ENCODE results near the gene ZFP36L1. TPM values are rescaled to one million over a fixed set of nuclear protein-coding genes. Genes with fewer than 3 reads are reported as not detected.

The ZFP36L1 gene
- total and polyA plus RNA-seq, 10 donors = 65.7 to 443 (median 305) TPM

DNA sequence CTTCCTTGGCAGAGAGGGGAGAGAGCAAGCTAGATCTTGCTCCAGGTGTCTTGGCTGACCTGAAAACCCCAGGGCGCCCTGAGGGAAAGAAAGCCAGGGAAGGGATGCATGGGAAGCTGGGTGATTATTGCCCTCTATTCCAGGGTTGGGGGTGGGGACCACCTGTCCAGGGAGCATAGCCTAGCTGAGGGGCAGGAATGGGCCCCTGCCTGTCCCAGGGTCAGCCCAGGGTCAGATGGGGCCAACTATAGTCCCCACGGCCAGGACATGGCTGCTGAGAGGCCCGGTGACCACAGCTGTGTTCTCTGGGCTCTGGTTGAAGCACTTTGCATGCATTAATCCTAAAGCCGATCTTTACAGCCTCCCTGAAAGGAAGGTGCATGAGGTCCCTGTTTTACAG is 30.1 kb upstream of the ZFP36L1 start:
- no peak overlapping the region for H3K4me3 ChIP-seq
- intact Hi-C loops (cut with DNase I; ENCODE audit: low total_unique reads) = loop anchor here (5.0 kb wide), 1 partner anchor 886 kb away; no protein-coding TSS in a partner anchor
- H3K27me3 ChIP-seq (replicated peaks in 1 of 7) = no peaks in the 10 kb centered on the region
- 66 to 92% (median 79%) methylated on average over 4 of the region's 4 CpGs for WGBS, 5 donors
- no peaks in the 10 kb centered on the region for H3K9me3 ChIP-seq
- no peaks in the 10 kb centered on the region for H3K36me3 ChIP-seq
- peaks cover 0 to 57% (median 37%) of the 10 kb centered on the region in 6 donors for H3K4me1 ChIP-seq
- H3K27ac ChIP-seq = no peak overlapping the region
- TF ChIP-seq POLR2AphosphoS5 (IDR thresholded peaks at IDR 0.05) = no peak
- TF ChIP-seq, protein P1, sequence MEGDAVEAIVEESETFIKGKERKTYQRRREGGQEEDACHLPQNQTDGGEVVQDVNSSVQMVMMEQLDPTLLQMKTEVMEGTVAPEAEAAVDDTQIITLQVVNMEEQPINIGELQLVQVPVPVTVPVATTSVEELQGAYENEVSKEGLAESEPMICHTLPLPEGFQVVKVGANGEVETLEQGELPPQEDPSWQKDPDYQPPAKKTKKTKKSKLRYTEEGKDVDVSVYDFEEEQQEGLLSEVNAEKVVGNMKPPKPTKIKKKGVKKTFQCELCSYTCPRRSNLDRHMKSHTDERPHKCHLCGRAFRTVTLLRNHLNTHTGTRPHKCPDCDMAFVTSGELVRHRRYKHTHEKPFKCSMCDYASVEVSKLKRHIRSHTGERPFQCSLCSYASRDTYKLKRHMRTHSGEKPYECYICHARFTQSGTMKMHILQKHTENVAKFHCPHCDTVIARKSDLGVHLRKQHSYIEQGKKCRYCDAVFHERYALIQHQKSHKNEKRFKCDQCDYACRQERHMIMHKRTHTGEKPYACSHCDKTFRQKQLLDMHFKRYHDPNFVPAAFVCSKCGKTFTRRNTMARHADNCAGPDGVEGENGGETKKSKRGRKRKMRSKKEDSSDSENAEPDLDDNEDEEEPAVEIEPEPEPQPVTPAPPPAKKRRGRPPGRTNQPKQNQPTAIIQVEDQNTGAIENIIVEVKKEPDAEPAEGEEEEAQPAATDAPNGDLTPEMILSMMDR (IDR thresholded peaks at IDR 0.05 in 8 of 11, conservative IDR thresholded peaks at IDR 0.05 in 3 of 11) = no peak
- no peak for TF ChIP-seq POLR2A (IDR thresholded peaks at IDR 0.05)
- no peak for DNase-seq

DNA sequence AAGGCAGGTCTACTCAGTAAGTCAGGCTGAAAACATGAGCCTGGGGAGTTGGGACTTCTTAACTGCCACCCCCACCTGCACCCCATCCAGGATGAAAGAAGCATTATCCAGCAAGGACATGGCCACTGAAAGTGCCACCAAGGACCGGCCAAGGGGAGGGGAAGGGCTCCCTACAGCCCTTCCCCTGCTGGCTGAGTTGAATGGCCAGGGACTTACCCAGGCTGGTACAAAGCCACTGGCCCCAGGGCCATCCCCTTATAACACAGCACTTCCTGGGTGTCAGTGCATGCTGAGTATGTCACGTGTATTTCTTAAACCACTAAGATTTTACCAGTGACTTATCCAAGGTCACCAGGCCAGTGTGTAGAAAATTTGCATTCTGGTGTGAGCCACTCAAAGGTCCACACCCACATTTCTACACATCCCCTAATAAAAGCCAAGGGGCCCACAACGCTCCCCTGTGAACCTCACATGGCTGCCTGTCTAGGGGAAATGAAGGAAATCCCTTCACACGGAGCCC is 29.3 kb upstream of the ZFP36L1 start:
- DNase-seq = no peak
- no peaks in the 10 kb centered on the region for H3K9me3 ChIP-seq
- peaks cover under 1 to 64% (median 41%) of the 10 kb centered on the region in 6 donors for H3K4me1 ChIP-seq
- peak overlapping the region in 2 of 8 donors; percentile 34 to 72 for H3K27ac ChIP-seq
- no peaks in the 10 kb centered on the region for H3K27me3 ChIP-seq (replicated peaks in 1 of 7)
- intact Hi-C loops (cut with DNase I; ENCODE audit: low total_unique reads) = loop anchor here (5.0 kb wide), 1 partner anchor 885 kb away; no protein-coding TSS in a partner anchor
- peak overlapping the region in 1 of 8 donors; percentile 2 for H3K4me3 ChIP-seq
- no peak for TF ChIP-seq POLR2A (IDR thresholded peaks at IDR 0.05)
- TF ChIP-seq POLR2AphosphoS5 (IDR thresholded peaks at IDR 0.05) = no peak
- TF ChIP-seq, protein P1 (IDR thresholded peaks at IDR 0.05 in 8 of 11, conservative IDR thresholded peaks at IDR 0.05 in 3 of 11) = no peak
- 62 to 74% (median 65%) methylated on average over 4 of the region's 4 CpGs for WGBS, 5 donors
- H3K36me3 ChIP-seq = no peaks in the 10 kb centered on the region

GRCh38 chr14:68820999-68821683 is 28.3 kb upstream of the ZFP36L1 start:
- Histone ChIP-seq H3K27me3 (replicated peaks in 1 of 7) (no peaks in the 10 kb centered on the region), H3K4me3 (peak overlapping the region in 1 of 8 donors; percentile 11), H3K9me3 (no peaks in the 10 kb centered on the region), H3K27ac (peak overlapping the region in 4 of 8 donors; percentile 15 to 72 (median 31)), H3K4me1 (peaks cover 5 to 75% (median 49%) of the 10 kb centered on the region in 6 donors), H3K36me3 (no peaks in the 10 kb centered on the region)
- intact Hi-C loops (cut with DNase I; ENCODE audit: low total_unique reads) = loop anchor here (5.0 kb wide), 1 partner anchor 884 kb away; no protein-coding TSS in a partner anchor
- DNase-seq = no peak
- TF ChIP-seq POLR2AphosphoS5 (IDR thresholded peaks at IDR 0.05) (no peak), POLR2A (IDR thresholded peaks at IDR 0.05) (no peak)
- TF ChIP-seq, protein P1 (IDR thresholded peaks at IDR 0.05 in 8 of 11, conservative IDR thresholded peaks at IDR 0.05 in 3 of 11) = no peak
- WGBS, 5 donors = 63 to 79% (median 67%) methylated on average over 15 to 18 of the region's 18 CpGs

DNA sequence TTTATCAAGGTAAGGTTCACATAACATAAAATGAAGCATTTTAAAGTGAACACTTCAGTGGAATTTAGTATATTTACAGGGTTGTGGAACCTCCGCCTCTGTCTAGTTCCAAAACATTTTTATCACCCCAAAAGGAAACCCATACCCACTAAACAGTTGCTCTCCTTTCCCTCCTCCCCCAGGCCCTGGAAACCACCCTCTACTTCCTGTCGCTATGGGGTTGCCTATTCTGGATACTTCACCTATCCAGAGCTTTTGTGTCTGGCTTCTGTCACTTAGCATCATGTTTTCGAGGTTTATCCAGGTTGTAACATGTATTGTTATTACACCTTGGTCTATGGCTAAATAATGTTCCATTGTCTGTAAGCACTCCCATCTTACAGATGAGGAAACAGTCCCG is 27.7 kb upstream of the ZFP36L1 start:
- Histone ChIP-seq H3K4me1 (peaks cover 9 to 81% (median 55%) of the 10 kb centered on the region in 6 donors), H3K9me3 (no peaks in the 10 kb centered on the region), H3K27ac (peak overlapping the region in 6 of 8 donors; percentile 14 to 72 (median 27)), H3K36me3 (no peaks in the 10 kb centered on the region), H3K27me3 (replicated peaks in 1 of 7) (no peaks in the 10 kb centered on the region), H3K4me3 (peak overlapping the region in 1 of 8 donors; percentile 11)
- WGBS, 5 donors = 56 to 64% (median 58%) methylated on average over 4 of the region's 4 CpGs
- intact Hi-C loops (cut with DNase I; ENCODE audit: low total_unique reads) = loop anchor here (5.0 kb wide), 1 partner anchor 883 kb away; no protein-coding TSS in a partner anchor
- DNase-seq = no peak
- TF ChIP-seq POLR2A (IDR thresholded peaks at IDR 0.05) (no peak), POLR2AphosphoS5 (IDR thresholded peaks at IDR 0.05) (no peak)
- TF ChIP-seq, protein P1 (IDR thresholded peaks at IDR 0.05 in 8 of 11, conservative IDR thresholded peaks at IDR 0.05 in 3 of 11) = no peak

Data from spleen (tissue), 11 donors.